HL-60 (cell line): ENCODE results near the gene STK17B.

Experiments used
- DNase-seq, 2 experiments: peaks; one replicate each; pipeline ENCODE4 v3.0.0-alpha.2; 2010 to 2020; ENCODE audit warnings: low read depth in 1 of 2, low spot score in 1 of 2
- H3K27ac ChIP-seq: fragments of 250-450 bp; sonication (Bioruptor Pico); replicated peaks from 2 replicates; pipeline ENCODE4 v1.5.1; 2020; ENCODE audit warnings: mild to moderate bottlenecking, moderate library complexity
- H3K27me3 ChIP-seq: fragments of 250-450 bp; sonication (Bioruptor Pico); 2 replicates; pipeline ENCODE4 v1.5.1; 2021; ENCODE audit warnings: mild to moderate bottlenecking, moderate library complexity; ENCODE audit not compliant: insufficient read depth, poor library complexity, severe bottlenecking
- H3K4me3 ChIP-seq: replicated peaks from 2 replicates; pipeline ENCODE4 v1.5.1; 2011; ENCODE audit warnings: mild to moderate bottlenecking, control low read depth, low read length; ENCODE audit not compliant: insufficient read depth
- CTCF ChIP-seq: IDR thresholded peaks from one replicate; pipeline ENCODE4 v1.5.1; 2011; ENCODE audit warnings: low read length, control low read depth, inconsistent platforms; ENCODE audit not compliant: insufficient read depth
- GABPA ChIP-seq: IDR thresholded peaks from 2 replicates; pipeline ENCODE4 v1.6.1; 2012; ENCODE audit warnings: low read depth
- POLR2AphosphoS5 ChIP-seq: IDR thresholded peaks from 2 replicates; pipeline ENCODE4 v1.6.1; 2012; ENCODE audit warnings: low read depth
- REST ChIP-seq: IDR thresholded peaks from 2 replicates; pipeline ENCODE4 v1.6.1; 2012; ENCODE audit warnings: low read depth; ENCODE audit not compliant: insufficient replicate concordance
- SPI1 ChIP-seq: IDR thresholded peaks from 2 replicates; pipeline ENCODE4 v1.6.1; 2012; ENCODE audit warnings: low read depth, mild to moderate bottlenecking, borderline replicate concordance

The STK17B gene

GRCh38 chr2:196086517-196087368 lies 84.6 kb downstream of the STK17B start:
- TF ChIP-seq CTCF, result no peak
- TF ChIP-seq POLR2AphosphoS5, result no peak
- no peak for TF ChIP-seq SPI1
- H3K4me3 ChIP-seq, result no peak overlapping the region
- no peak for DNase-seq

GRCh38 chr2:196083601-196084000 lies 87.8 kb downstream of the STK17B start:
- TF ChIP-seq SPI1, result no peak
- no peak for TF ChIP-seq CTCF
- TF ChIP-seq GABPA, result no peak
- TF ChIP-seq POLR2AphosphoS5, result no peak
- TF ChIP-seq REST, result no peak
- Histone ChIP-seq H3K4me3 (no peak overlapping the region), H3K27ac (no peak overlapping the region), H3K27me3 (no peaks in the 10 kb centered on the region)
- no peak for DNase-seq

More at GRCh38 chr2:196086517-196087368, 84.6 kb downstream of the STK17B start:
- Histone ChIP-seq H3K27me3 (no peaks in the 10 kb centered on the region), H3K27ac (no peak overlapping the region)
